Neutrophil (primary cell): Measurements from ENCODE around the gene MAS1L.

ENCODE experiments used
- H3K27ac ChIP-seq: fragments of 200-600 bp; sonication (generic); 2 replicates; pipeline ENCODE4 v1.5.1; 2016; ENCODE audit warnings: mild to moderate bottlenecking, moderate library complexity
- H3K27me3 ChIP-seq: fragments of 200-600 bp; sonication (generic); 2 replicates; pipeline ENCODE4 v1.6.0; 2016; ENCODE audit warnings: mild to moderate bottlenecking
- H3K36me3 ChIP-seq: fragments of 200-600 bp; sonication (generic); 2 replicates; pipeline ENCODE4 v1.5.1; 2017
- H3K4me1 ChIP-seq, 2 experiments: fragments of 200-600 bp in 1 of 2; sonication (generic) in 1 of 2; 1 replicate in 1 of 2; 2 replicates in 1 of 2; pipeline versions ENCODE4 v1.5.1 to v1.6.1; 2013 to 2016; ENCODE audit warnings: low read depth in 1 of 2, low read length in 1 of 2, mild to moderate bottlenecking in 1 of 2, moderate library complexity in 1 of 2; ENCODE audit not compliant: control insufficient read depth in 1 of 2, insufficient read depth in 1 of 2
- H3K4me3 ChIP-seq, 2 experiments: fragments of 200-600 bp in 1 of 2; sonication (generic) in 1 of 2; 1 replicate in 1 of 2; 2 replicates in 1 of 2; pipeline ENCODE4 v1.5.1; 2013 to 2016; ENCODE audit warnings: low read depth in 1 of 2, low read length in 1 of 2, mild to moderate bottlenecking in 1 of 2, moderate library complexity in 1 of 2
- H3K9me3 ChIP-seq: fragments of 200-600 bp; sonication (generic); 2 replicates; pipeline ENCODE4 v1.5.1; 2016
- TF ChIP-seq, protein P1 (sequence below): fragments of 200-600 bp; sonication (generic); IDR thresholded peaks from 2 replicates; pipeline ENCODE4 v1.5.1; 2016; ENCODE audit warnings: antibody characterized with exemption

Gene MAS1L

DNA sequence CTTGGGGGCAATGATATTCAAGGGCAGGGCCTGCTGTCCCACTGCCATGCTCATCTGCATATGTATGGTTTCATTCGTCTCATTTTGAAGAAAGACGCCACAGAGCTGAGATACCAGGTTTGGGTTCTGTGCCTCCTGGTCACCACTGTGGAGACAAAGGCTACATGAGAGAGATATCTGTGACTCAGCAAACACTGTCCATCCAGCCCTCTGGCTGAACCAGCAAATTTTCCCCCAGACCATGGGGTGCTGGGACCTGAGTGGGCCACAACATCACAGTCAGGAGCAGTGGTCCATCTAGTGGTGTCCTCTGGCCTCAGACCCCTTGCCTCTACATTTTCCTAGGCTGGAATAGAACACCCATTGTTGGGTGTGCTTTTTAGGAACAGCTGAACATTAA lies at the start of gene MAS1L:
MAS1L (minus strand) TSS at position 297 of the 400 bp plus-strand sequence; CDS start at position 243, 54 bp downstream.
- H3K4me1 ChIP-seq: peaks cover 7 to 8% of the 10 kb centered on the region in 2 experiments
- no peak within 1 kb of the TSS for H3K4me3 ChIP-seq
- H3K27ac ChIP-seq: no peak within 1 kb of the TSS
- TF ChIP-seq, protein P1, sequence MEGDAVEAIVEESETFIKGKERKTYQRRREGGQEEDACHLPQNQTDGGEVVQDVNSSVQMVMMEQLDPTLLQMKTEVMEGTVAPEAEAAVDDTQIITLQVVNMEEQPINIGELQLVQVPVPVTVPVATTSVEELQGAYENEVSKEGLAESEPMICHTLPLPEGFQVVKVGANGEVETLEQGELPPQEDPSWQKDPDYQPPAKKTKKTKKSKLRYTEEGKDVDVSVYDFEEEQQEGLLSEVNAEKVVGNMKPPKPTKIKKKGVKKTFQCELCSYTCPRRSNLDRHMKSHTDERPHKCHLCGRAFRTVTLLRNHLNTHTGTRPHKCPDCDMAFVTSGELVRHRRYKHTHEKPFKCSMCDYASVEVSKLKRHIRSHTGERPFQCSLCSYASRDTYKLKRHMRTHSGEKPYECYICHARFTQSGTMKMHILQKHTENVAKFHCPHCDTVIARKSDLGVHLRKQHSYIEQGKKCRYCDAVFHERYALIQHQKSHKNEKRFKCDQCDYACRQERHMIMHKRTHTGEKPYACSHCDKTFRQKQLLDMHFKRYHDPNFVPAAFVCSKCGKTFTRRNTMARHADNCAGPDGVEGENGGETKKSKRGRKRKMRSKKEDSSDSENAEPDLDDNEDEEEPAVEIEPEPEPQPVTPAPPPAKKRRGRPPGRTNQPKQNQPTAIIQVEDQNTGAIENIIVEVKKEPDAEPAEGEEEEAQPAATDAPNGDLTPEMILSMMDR: no peak
- H3K27me3 ChIP-seq: no peaks in the 10 kb centered on the region
- no peaks in the 10 kb centered on the region for H3K36me3 ChIP-seq
- no peaks in the 10 kb centered on the region for H3K9me3 ChIP-seq

- no peak overlapping the region for H3K4me3 ChIP-seq
- H3K4me1 ChIP-seq: no peaks in the 10 kb centered on the region
- H3K36me3 ChIP-seq: no peaks in the 10 kb centered on the region
- no peak overlapping the region for H3K27ac ChIP-seq
- TF ChIP-seq, protein P1: no peak
- H3K27me3 ChIP-seq: no peaks in the 10 kb centered on the region
- H3K9me3 ChIP-seq: no peaks in the 10 kb centered on the region
These were observed 44.7 kb upstream of the MAS1L start for GRCh38 chr6:29532320-29532951.

- TF ChIP-seq, protein P1: no peak
- Histone ChIP-seq H3K27ac (no peak overlapping the region), H3K4me3 (no peak overlapping the region), H3K27me3 (no peaks in the 10 kb centered on the region), H3K4me1 (no peaks in the 10 kb centered on the region), H3K9me3 (no peaks in the 10 kb centered on the region), H3K36me3 (no peaks in the 10 kb centered on the region)
These were observed 43.9 kb upstream of the MAS1L start for GRCh38 chr6:29531668-29532067.

GRCh38 chr6:29530671-29531310 lies 43.0 kb upstream of the MAS1L start:
- TF ChIP-seq, protein P1: no peak
- H3K9me3 ChIP-seq: no peaks in the 10 kb centered on the region
- H3K36me3 ChIP-seq: no peaks in the 10 kb centered on the region
- no peak overlapping the region for H3K27ac ChIP-seq
- H3K4me1 ChIP-seq: no peaks in the 10 kb centered on the region
- H3K4me3 ChIP-seq: no peak overlapping the region
- no peaks in the 10 kb centered on the region for H3K27me3 ChIP-seq

DNA sequence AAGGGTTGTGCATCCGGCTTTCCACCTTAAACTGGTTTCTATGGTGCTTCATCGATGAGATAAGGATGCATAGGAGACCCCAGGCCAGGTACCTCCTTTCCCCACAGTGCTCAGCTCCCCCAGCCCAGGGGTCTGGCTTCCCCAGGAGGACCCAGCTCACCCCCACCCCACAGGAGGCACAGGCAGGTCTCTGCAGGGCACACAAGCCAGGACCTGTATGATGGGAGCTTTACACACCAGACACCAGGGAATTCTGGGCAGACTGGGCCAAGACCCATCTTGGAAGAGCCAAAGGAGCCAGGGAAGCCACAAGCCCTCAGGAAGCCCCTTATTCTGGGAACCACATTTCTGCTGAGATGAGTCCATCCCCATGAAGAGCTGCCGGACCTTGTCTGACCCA lies 42.2 kb upstream of the MAS1L start:
- H3K27ac ChIP-seq: no peak overlapping the region
- H3K36me3 ChIP-seq: no peaks in the 10 kb centered on the region
- no peaks in the 10 kb centered on the region for H3K4me1 ChIP-seq
- no peak overlapping the region for H3K4me3 ChIP-seq
- H3K27me3 ChIP-seq: no peaks in the 10 kb centered on the region
- H3K9me3 ChIP-seq: no peaks in the 10 kb centered on the region
- TF ChIP-seq, protein P1: no peak
